KOPT-K1 (cell line): ENCODE results near the gene SMG1.
A peak's percentile ranks its signal among the peaks of the same experiment; 100 is the strongest.

Experiments used
- H3K27ac ChIP-seq: fragments of 200-600 bp; sonication (generic); 2 replicates; pipeline ENCODE4 v1.5.1; 2016; ENCODE audit warnings: antibody characterized with exemption, mild to moderate bottlenecking, low read depth, low read length; ENCODE audit not compliant: poor library complexity, severe bottlenecking
- H3K36me3 ChIP-seq: fragments of 200-600 bp; sonication (generic); 2 replicates; pipeline ENCODE4 v1.5.1; 2017; ENCODE audit warnings: antibody characterized with exemption, mild to moderate bottlenecking, low read length, moderate library complexity; ENCODE audit not compliant: insufficient read depth
- H3K9me3 ChIP-seq: fragments of 200-600 bp; sonication (generic); 2 replicates; pipeline ENCODE4 v1.5.1; 2017; ENCODE audit warnings: antibody characterized with exemption, low read length, mild to moderate bottlenecking; ENCODE audit not compliant: insufficient read depth, poor library complexity, severe bottlenecking

Gene SMG1

GRCh38 chr16:18802767-18803343 is 123.4 kb downstream of the SMG1 start:
- Histone ChIP-seq H3K27ac (no peak overlapping the region), H3K36me3 (peaks cover 59% of the 10 kb centered on the region)

GRCh38 chr16:18801145-18801972 is 124.8 kb downstream of the SMG1 start, which contains the start of gene ARL6IP1:
Gene ARL6IP1, minus strand, starts transcription at chr16:18801549. Its CDS starts 83 bp downstream, at chr16:18801466.
- no peaks in the 10 kb centered on the region for H3K9me3 ChIP-seq
- H3K36me3 ChIP-seq: peaks cover 59% of the 10 kb centered on the region
- H3K27ac ChIP-seq: peak within 1 kb of the TSS; percentile 90

More at GRCh38 chr16:18802767-18803343, 123.4 kb downstream of the SMG1 start:
- no peaks in the 10 kb centered on the region for H3K9me3 ChIP-seq

- Histone ChIP-seq H3K9me3 (no peaks in the 10 kb centered on the region), H3K36me3 (peaks cover 59% of the 10 kb centered on the region), H3K27ac (peak overlapping the region; percentile 90)
Observed at GRCh38 chr16:18800775-18801144, 125.4 kb downstream of the SMG1 start.

GRCh38 chr16:18800293-18800692 is 125.9 kb downstream of the SMG1 start:
- Histone ChIP-seq H3K27ac (peak overlapping the region; percentile 90), H3K9me3 (no peaks in the 10 kb centered on the region), H3K36me3 (peaks cover 59% of the 10 kb centered on the region)

GRCh38 chr16:18799500-18799899 is 126.7 kb downstream of the SMG1 start:
- Histone ChIP-seq H3K9me3 (no peaks in the 10 kb centered on the region), H3K27ac (peak overlapping the region; percentile 90), H3K36me3 (peaks cover 59% of the 10 kb centered on the region)

- peaks cover 75% of the 10 kb centered on the region for H3K36me3 ChIP-seq
- H3K9me3 ChIP-seq: no peaks in the 10 kb centered on the region
- H3K27ac ChIP-seq: no peak overlapping the region
Observed at GRCh38 chr16:18797746-18798145, 128.5 kb downstream of the SMG1 start.

- Histone ChIP-seq H3K9me3 (no peaks in the 10 kb centered on the region), H3K27ac (no peak overlapping the region), H3K36me3 (peaks cover 88% of the 10 kb centered on the region)
Observed at GRCh38 chr16:18796377-18796776, 129.8 kb downstream of the SMG1 start.

- Histone ChIP-seq H3K36me3 (peaks cover 94% of the 10 kb centered on the region), H3K9me3 (no peaks in the 10 kb centered on the region), H3K27ac (no peak overlapping the region)
Observed at GRCh38 chr16:18792836-18793433, 133.3 kb downstream of the SMG1 start.

GRCh38 chr16:18789850-18790706 is 136.1 kb downstream of the SMG1 start, which contains the start of gene RPS15A:
Gene RPS15A, minus strand, starts transcription at chr16:18790334. Its CDS starts 1,221 bp downstream, at chr16:18789113.
- Histone ChIP-seq H3K9me3 (no peaks in the 10 kb centered on the region), H3K36me3 (peaks cover 94% of the 10 kb centered on the region), H3K27ac (peak within 1 kb of the TSS; percentile 79)

GRCh38 chr16:18789515-18789849 is 136.7 kb downstream of the SMG1 start:
- no peaks in the 10 kb centered on the region for H3K9me3 ChIP-seq
- peaks cover 94% of the 10 kb centered on the region for H3K36me3 ChIP-seq
- H3K27ac ChIP-seq: peak overlapping the region; percentile 79

GRCh38 chr16:18788828-18789514 is 137.2 kb downstream of the SMG1 start:
- Histone ChIP-seq H3K27ac (peak overlapping the region; percentile 79), H3K9me3 (no peaks in the 10 kb centered on the region), H3K36me3 (peaks cover 94% of the 10 kb centered on the region)

GRCh38 chr16:18784917-18785623 is 141.1 kb downstream of the SMG1 start:
- Histone ChIP-seq H3K27ac (no peak overlapping the region), H3K36me3 (peaks cover 80% of the 10 kb centered on the region), H3K9me3 (no peaks in the 10 kb centered on the region)

GRCh38 chr16:18783430-18784341 is 142.5 kb downstream of the SMG1 start:
- Histone ChIP-seq H3K27ac (no peak overlapping the region), H3K9me3 (no peaks in the 10 kb centered on the region), H3K36me3 (peaks cover 69% of the 10 kb centered on the region)
